ENCODE measurements around the gene GLO1.

- TF ChIP-seq CTCF (IDR thresholded peaks at IDR 0.05), result no peak
- TF ChIP-seq POLR2A (IDR thresholded peaks at IDR 0.05), result no peak
Measured at GRCh38 chr6:38703949-38704590, 1.1 kb upstream of the GLO1 start.
